ENCODE data around the gene OSM.

- TF ChIP-seq CTCF (IDR thresholded peaks at IDR 0.05; ENCODE audit: low read depth, low read length): no peak
- no peak for TF ChIP-seq EZH2phosphoT487 (IDR thresholded peaks at IDR 0.05; ENCODE audit: low read depth)
Measured at GRCh38 chr22:30304495-30305244, 38.0 kb upstream of the OSM start.

Data from OCI-LY3 (cell line).